ENCODE results near the gene ERFE. TPM values are rescaled to one million over a fixed set of nuclear protein-coding genes. Genes with fewer than 3 reads are reported as not detected.

The ERFE gene
- total and polyA plus RNA-seq, 2 of the 13 experiments (the other 11 are each of a cell fraction or from before 2014, with no cell fraction given) = 0.09 TPM; not detected in 1

- in situ Hi-C loops (cut with HindIII; ENCODE audit: extremely low pct_ligation_motif_present, low pct_unique_long_range_greater_than_20kb) = no loop called here
- FAIRE-seq (no peak), ATAC-seq (no peak), DNase-seq (ENCODE audit: low spot score) (no peak)
- whole genome bisulfite sequencing (ENCODE audit: low lambda C conversion rate) = 95% methylated on average over 14 of the region's 14 CpGs
- H3K27ac ChIP-seq (ENCODE audit: extremely low read length, insufficient read depth, low read length) = no peak overlapping the region
- no peak overlapping the region for H3K4me2 ChIP-seq (ENCODE audit: low read depth, low read length)
- POLR2A ChIA-PET = no interaction called here
- no TSS peak for BruUV-seq (replicated peaks)
- H3K9me3 ChIP-seq (ENCODE audit: low read length) = no peaks in the 10 kb centered on the region
- intact Hi-C loops (cut with micrococcal nuclease; ENCODE audit: unreplicated experiment) = no loop called here
- H3K36me3 ChIP-seq (replicated peaks in 1 of 2; ENCODE audit: control insufficient read depth in 1 of 2, insufficient read depth in 2 of 2, low read length in 2 of 2) = peaks cover 33 to 68% of the 10 kb centered on the region in 2 experiments
- CTCF ChIA-PET (ENCODE audit: low intra/inter-chr PET ratio, low total read pairs) = no interaction called here
- TF ChIP-seq NFYB (CRISPR knock-in tag; IDR thresholded peaks at IDR 0.05) (no peak), SP2 (CRISPR knock-in tag; IDR thresholded peaks at IDR 0.05) (no peak), ZFP82 (CRISPR knock-in tag; IDR thresholded peaks at IDR 0.05; ENCODE audit: borderline replicate concordance) (no peak), ZNF10 (CRISPR knock-in tag; IDR thresholded peaks at IDR 0.05; ENCODE audit: borderline replicate concordance, low read depth) (no peak), CENPT (CRISPR knock-in tag; IDR thresholded peaks at IDR 0.05; ENCODE audit: low read depth) (no peak), AGO2 (optimal IDR thresholded peaks at IDR 0.05; ENCODE audit: low read depth, low read length) (peak; percentile 38)
- no peaks in the 10 kb centered on the region for H3K79me2 ChIP-seq (ENCODE audit: insufficient read depth, low read length)
- H3K4me1 ChIP-seq (ENCODE audit: insufficient read depth, low read length) = peaks cover 2% of the 10 kb centered on the region; the same call in 1 of the 2 replicates
- no peak overlapping the region for H3K4me3 ChIP-seq (replicated peaks in 1 of 3; ENCODE audit: insufficient read depth in 1 of 3, low read depth in 2 of 3, low read length in 3 of 3)
- H3K9ac ChIP-seq (ENCODE audit: insufficient read depth, low read depth, low read length) = no peak overlapping the region
- no peak overlapping the region for H2AFZ ChIP-seq (ENCODE audit: low read length)
- H3K27me3 ChIP-seq (ENCODE audit: control insufficient read depth in 1 of 2, insufficient read depth in 2 of 2, low read length in 2 of 2) = no peaks in the 10 kb centered on the region
- no peaks in the 10 kb centered on the region for H4K20me1 ChIP-seq (ENCODE audit: insufficient read depth, low read length)
These were observed 13.7 kb downstream of the ERFE start for GRCh38 chr2:238172439-238172838.

- no peaks in the 10 kb centered on the region for H3K27me3 ChIP-seq (ENCODE audit: control insufficient read depth in 1 of 2, insufficient read depth in 2 of 2, low read length in 2 of 2)
- no peak overlapping the region for H3K4me2 ChIP-seq (ENCODE audit: low read depth, low read length)
- no peaks in the 10 kb centered on the region for H3K9me3 ChIP-seq (ENCODE audit: low read length)
- H3K36me3 ChIP-seq (replicated peaks in 1 of 2; ENCODE audit: control insufficient read depth in 1 of 2, insufficient read depth in 2 of 2, low read length in 2 of 2) = peaks cover 38 to 79% of the 10 kb centered on the region in 2 experiments
- in situ Hi-C loops (cut with HindIII; ENCODE audit: extremely low pct_ligation_motif_present, low pct_unique_long_range_greater_than_20kb) (no loop called here), intact Hi-C loops (cut with micrococcal nuclease; ENCODE audit: unreplicated experiment) (no loop called here)
- CTCF ChIA-PET (ENCODE audit: low intra/inter-chr PET ratio, low total read pairs) = no interaction called here
- H3K4me1 ChIP-seq (ENCODE audit: insufficient read depth, low read length) = no peaks in the 10 kb centered on the region
- no peak overlapping the region for H3K4me3 ChIP-seq (replicated peaks in 1 of 3; ENCODE audit: insufficient read depth in 1 of 3, low read depth in 2 of 3, low read length in 3 of 3)
- H4K20me1 ChIP-seq (ENCODE audit: insufficient read depth, low read length) = no peaks in the 10 kb centered on the region
- H3K9ac ChIP-seq (ENCODE audit: insufficient read depth, low read depth, low read length) = no peak overlapping the region
- no peak for TF ChIP-seq ZZZ3 (CRISPR knock-in tag; IDR thresholded peaks at IDR 0.05; ENCODE audit: borderline replicate concordance)
- TF ChIP-seq AKNA (CRISPR knock-in tag; IDR thresholded peaks at IDR 0.05; ENCODE audit: borderline replicate concordance) = no peak
- peak; percentile 19; the same call in 1 of the 2 replicates for TF ChIP-seq CTCF (CRISPR knock-in tag; IDR thresholded peaks at IDR 0.05)
- H2AFZ ChIP-seq (ENCODE audit: low read length) = no peak overlapping the region
- WGBS (ENCODE audit: low lambda C conversion rate) = 86% methylated on average over 2 of the region's 2 CpGs
- DNase-seq (ENCODE audit: low spot score) (no peak), ATAC-seq (peak; percentile 70), FAIRE-seq (peak; percentile 28)
- no peaks in the 10 kb centered on the region for H3K79me2 ChIP-seq (ENCODE audit: insufficient read depth, low read length)
- H3K27ac ChIP-seq (ENCODE audit: extremely low read length, insufficient read depth, low read length) = no peak overlapping the region
- BruUV-seq (replicated peaks) = no TSS peak
- POLR2A ChIA-PET = no interaction called here
These were observed 14.9 kb downstream of the ERFE start for GRCh38 chr2:238173692-238174091.

All from HepG2 (cell line).